CD4-positive, alpha-beta memory T cell (primary cell): Measurements from ENCODE around the gene RNF213. TPM values are rescaled to one million over a fixed set of nuclear protein-coding genes. Genes with fewer than 3 reads are reported as not detected.
"Not testable (repeated sequence)": the region's sequence is repeated elsewhere in the genome, so short reads cannot be mapped to it uniquely, and the experiment has no call there.

ENCODE experiments used
- CTCF ChIA-PET: fragments of 350-600 bp; sonication (Branson Sonifier 250); formaldehyde crosslinking; loops from one replicate; lab custom pipeline; 2021; ENCODE audit warnings: inconsistent platforms; ENCODE audit not compliant: partially characterized antibody; lab: Charles Lee
- POLR2A ChIA-PET: fragments of 350-600 bp; sonication (Branson Sonifier 250); formaldehyde crosslinking; loops from one replicate; lab custom pipeline; 2021; ENCODE audit not compliant: partially characterized antibody; lab: Charles Lee
- DNase-seq, 5 donors: peaks; one replicate each; pipeline versions ENCODE4 v3.0.0 to v3.0.0-alpha.2; 2020 to 2022; ENCODE audit warnings: mixed read lengths in 1 of 5
- H3K27ac ChIP-seq: one replicate; pipeline ENCODE4 v1.7.0; 2013; ENCODE audit warnings: low read depth, low read length
- H3K27me3 ChIP-seq: 2 replicates; pipeline ENCODE4 v1.7.0; 2013; ENCODE audit warnings: mild to moderate bottlenecking, low read length, moderate library complexity; ENCODE audit not compliant: insufficient read depth
- H3K36me3 ChIP-seq: 2 replicates; pipeline ENCODE4 v1.7.0; 2013; ENCODE audit warnings: mild to moderate bottlenecking, low read length, moderate library complexity; ENCODE audit not compliant: insufficient read depth
- H3K4me1 ChIP-seq: 2 replicates; pipeline ENCODE4 v1.7.0; 2013; ENCODE audit warnings: mild to moderate bottlenecking, low read length, moderate library complexity; ENCODE audit not compliant: insufficient read depth
- H3K4me3 ChIP-seq, 2 donors: one replicate each; pipeline ENCODE4 v1.7.0; 2013; ENCODE audit warnings: low read length in 2 of 2, mild to moderate bottlenecking in 1 of 2
- H3K9me3 ChIP-seq, 2 donors: one replicate each; pipeline ENCODE4 v1.7.0; 2013; ENCODE audit warnings: low read length in 2 of 2, control low read depth in 1 of 2; ENCODE audit not compliant: control insufficient read depth in 1 of 2
- H3K27ac Mint-ChIP-seq, 7 donors: one replicate each; pipeline ENCODE4 v1.8.0; 2020 to 2021; ENCODE audit warnings: mixed read lengths in 7 of 7, mild to moderate bottlenecking in 6 of 7, inconsistent platforms in 3 of 7, moderate library complexity in 3 of 7
- H3K27me3 Mint-ChIP-seq, 2 donors: one replicate each; pipeline ENCODE4 v1.8.0; 2020 to 2021; ENCODE audit warnings: mixed read lengths in 2 of 2
- H3K36me3 Mint-ChIP-seq, 2 donors: one replicate each; pipeline ENCODE4 v1.8.0; 2020 to 2021; ENCODE audit warnings: mixed read lengths in 2 of 2, inconsistent platforms in 1 of 2, mild to moderate bottlenecking in 1 of 2
- H3K4me1 Mint-ChIP-seq, 4 donors: one replicate each; pipeline ENCODE4 v1.8.0; 2020 to 2021; ENCODE audit warnings: mixed read lengths in 4 of 4, mild to moderate bottlenecking in 1 of 4
- H3K4me3 Mint-ChIP-seq, 8 donors: one replicate each; pipeline ENCODE4 v1.8.0; 2020 to 2021; ENCODE audit warnings: mixed read lengths in 8 of 8, mild to moderate bottlenecking in 7 of 8, moderate library complexity in 6 of 8, inconsistent platforms in 3 of 8
- H3K9me3 Mint-ChIP-seq, 8 donors: one replicate each; pipeline ENCODE4 v1.8.0; 2020 to 2021; ENCODE audit warnings: mixed read lengths in 8 of 8, mild to moderate bottlenecking in 5 of 8, inconsistent platforms in 3 of 8, moderate library complexity in 1 of 8
- intact Hi-C: fragments of 100-400 bp; cut with micrococcal nuclease; formaldehyde crosslinking; loops from one replicate; pipeline ENCODE4 v1.15.1; 2023
- polyA plus RNA-seq, 2 donors: library from polyadenylated mRNA; unstranded; fragments of 300-500 nt; fragmentation: Illumina TruSeq; gene quantifications; one replicate each; pipeline ENCODE4 v1.2.3, GENCODE V29; 2021
- total RNA-seq, 2 experiments: library from RNA; stranded (reverse); gene quantifications; one replicate each; pipeline ENCODE4 v1.2.3, GENCODE V29; 2021

Gene RNF213
- total and polyA plus RNA-seq, 4 experiments from 2014 or later = 11.2 to 399 (median 217) TPM

- POLR2A ChIA-PET = no interaction called here
- intact Hi-C loops = no loop called here
Observed at GRCh38 chr17:80232438-80232837, 28.2 kb upstream of the RNF213 start.

GRCh38 chr17:80233202-80233601 lies 27.4 kb upstream of the RNF213 start:
- Histone ChIP-seq H3K27me3 (no peaks in the 10 kb centered on the region), H3K36me3 (peaks cover 13% of the 10 kb centered on the region), H3K9me3 (peaks cover 0 to 7% of the 10 kb centered on the region in 2 donors), H3K27ac (no peak overlapping the region), H3K4me1 (no peaks in the 10 kb centered on the region), H3K4me3 (no peak overlapping the region)
- peaks cover 0 to 33% (median 17%) of the 10 kb centered on the region in 8 donors for H3K9me3 Mint-ChIP-seq
- ChIA-PET CTCF (no interaction called here), POLR2A (no interaction called here)
- H3K4me3 Mint-ChIP-seq = no peak overlapping the region
- H3K27ac Mint-ChIP-seq = peak overlapping the region in 2 of 7 donors; percentile 15 to 60
- intact Hi-C loops = no loop called here
- no peaks in the 10 kb centered on the region for H3K27me3 Mint-ChIP-seq
- DNase-seq = no peak
- H3K4me1 Mint-ChIP-seq = peaks cover 0 to 2% (median under 1%) of the 10 kb centered on the region in 4 donors
- peaks cover 53 to 65% of the 10 kb centered on the region in 2 donors for H3K36me3 Mint-ChIP-seq

More at GRCh38 chr17:80232438-80232837, 28.2 kb upstream of the RNF213 start:
- Histone ChIP-seq H3K27me3 (no peaks in the 10 kb centered on the region), H3K36me3 (peaks cover 6% of the 10 kb centered on the region), H3K27ac (no peak overlapping the region), H3K9me3 (peaks cover 0 to 7% of the 10 kb centered on the region in 2 donors), H3K4me3 (no peak overlapping the region), H3K4me1 (no peaks in the 10 kb centered on the region)
- CTCF ChIA-PET = interaction anchor here (0.9 to 1.4 kb wide), 2 partner anchors 37 to 131 kb away, joined by 3 to 4 read pairs; partner anchors contain the start of gene GAA
- Mint-ChIP-seq H3K27ac (peak overlapping the region in 2 of 7 donors; percentile 35 to 41), H3K36me3 (peaks cover 48 to 60% of the 10 kb centered on the region in 2 donors), H3K4me1 (peaks cover 0 to 2% (median under 1%) of the 10 kb centered on the region in 4 donors), H3K4me3 (peak overlapping the region in 1 of 8 donors; percentile 32), H3K9me3 (peaks cover 0 to 33% (median 17%) of the 10 kb centered on the region in 8 donors), H3K27me3 (no peaks in the 10 kb centered on the region)
- DNase-seq = no peak

DNA sequence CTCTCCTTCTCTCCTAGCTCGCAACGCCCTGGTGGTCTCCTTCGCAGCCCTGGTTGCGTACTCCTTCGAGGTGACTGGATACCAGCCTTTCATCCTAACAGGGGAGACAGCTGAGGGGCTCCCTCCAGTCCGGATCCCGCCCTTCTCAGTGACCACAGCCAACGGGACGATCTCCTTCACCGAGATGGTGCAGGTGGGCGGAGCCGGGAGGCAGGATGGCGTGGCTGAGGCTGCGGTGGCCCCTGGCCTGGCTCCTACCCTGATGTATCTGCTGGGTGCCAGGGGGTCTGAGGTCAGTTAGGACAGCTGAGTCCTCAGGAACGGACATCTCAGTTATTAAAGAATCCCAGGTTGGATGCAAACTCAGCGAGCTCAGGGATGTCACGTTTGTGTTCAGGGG lies 23.7 kb upstream of the RNF213 start:
- Histone ChIP-seq H3K4me3 (no peak overlapping the region), H3K36me3 (peaks cover 17% of the 10 kb centered on the region), H3K27me3 (no peaks in the 10 kb centered on the region), H3K9me3 (peaks cover 0 to 7% of the 10 kb centered on the region in 2 donors), H3K4me1 (no peaks in the 10 kb centered on the region), H3K27ac (no peak overlapping the region)
- H3K4me3 Mint-ChIP-seq = no peak overlapping the region
- CTCF ChIA-PET = no interaction called here
- DNase-seq = no peak
- H3K9me3 Mint-ChIP-seq = peaks cover 0 to 21% (median 15%) of the 10 kb centered on the region in 8 donors
- peaks cover 0 to 2% (median 0%) of the 10 kb centered on the region in 4 donors for H3K4me1 Mint-ChIP-seq
- intact Hi-C loops = no loop called here
- no peaks in the 10 kb centered on the region for H3K27me3 Mint-ChIP-seq
- no peak overlapping the region for H3K27ac Mint-ChIP-seq
- H3K36me3 Mint-ChIP-seq = peaks cover 49 to 57% of the 10 kb centered on the region in 2 donors
- POLR2A ChIA-PET = no interaction called here

DNA sequence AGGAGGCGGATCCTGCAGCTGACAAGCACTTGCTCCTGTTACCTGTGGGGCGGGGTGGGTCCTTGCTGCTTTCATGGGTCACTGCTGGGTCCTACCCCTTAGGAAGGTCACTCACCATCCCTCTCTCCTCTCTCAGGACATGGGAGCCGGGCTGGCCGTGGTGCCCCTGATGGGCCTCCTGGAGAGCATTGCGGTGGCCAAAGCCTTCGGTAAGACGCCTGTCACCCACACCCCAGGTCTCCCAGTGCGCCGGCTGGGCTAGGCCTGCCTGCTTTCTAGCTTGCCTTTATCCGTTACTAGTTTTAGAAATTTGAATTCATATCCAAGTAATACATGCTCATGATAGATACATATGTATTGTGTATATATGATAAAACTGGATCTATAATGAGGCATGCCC lies 23.3 kb upstream of the RNF213 start:
- POLR2A ChIA-PET = no interaction called here
- peaks cover 0 to 17% (median 12%) of the 10 kb centered on the region in 8 donors for H3K9me3 Mint-ChIP-seq
- H3K4me3 Mint-ChIP-seq = no peak overlapping the region
- no peak for DNase-seq
- H3K27ac Mint-ChIP-seq = no peak overlapping the region
- no peaks in the 10 kb centered on the region for H3K27me3 Mint-ChIP-seq
- Histone ChIP-seq H3K4me1 (no peaks in the 10 kb centered on the region), H3K27ac (no peak overlapping the region), H3K9me3 (peaks cover 0 to 4% of the 10 kb centered on the region in 2 donors), H3K27me3 (no peaks in the 10 kb centered on the region), H3K4me3 (no peak overlapping the region), H3K36me3 (peaks cover 20% of the 10 kb centered on the region)
- peaks cover 44 to 60% of the 10 kb centered on the region in 2 donors for H3K36me3 Mint-ChIP-seq
- intact Hi-C loops = no loop called here
- CTCF ChIA-PET = interaction anchor here (1.1 to 1.2 kb wide), 2 partner anchors 16 to 40 kb away, joined by 3 read pairs; no protein-coding TSS in a partner anchor
- peaks cover 0 to 2% (median 0%) of the 10 kb centered on the region in 4 donors for H3K4me1 Mint-ChIP-seq

- no peak overlapping the region for H3K4me3 Mint-ChIP-seq
- peaks cover 22 to 45% of the 10 kb centered on the region in 2 donors for H3K36me3 Mint-ChIP-seq
- intact Hi-C loops = no loop called here
- peaks cover 0 to 2% (median 0%) of the 10 kb centered on the region in 4 donors for H3K4me1 Mint-ChIP-seq
- H3K4me3 ChIP-seq = no peak overlapping the region
- no peak overlapping the region for H3K27ac ChIP-seq
- peak overlapping the region in 1 of 7 donors; percentile 21 for H3K27ac Mint-ChIP-seq
- H3K4me1 ChIP-seq = no peaks in the 10 kb centered on the region
- no peaks in the 10 kb centered on the region for H3K9me3 Mint-ChIP-seq
- ChIA-PET CTCF (no interaction called here), POLR2A (no interaction called here)
- peaks cover 14% of the 10 kb centered on the region for H3K36me3 ChIP-seq
- no peaks in the 10 kb centered on the region for H3K27me3 Mint-ChIP-seq
- no peak for DNase-seq
- H3K9me3 ChIP-seq = no peaks in the 10 kb centered on the region
- H3K27me3 ChIP-seq = no peaks in the 10 kb centered on the region
Observed at GRCh38 chr17:80242505-80242904, 18.1 kb upstream of the RNF213 start.

DNA sequence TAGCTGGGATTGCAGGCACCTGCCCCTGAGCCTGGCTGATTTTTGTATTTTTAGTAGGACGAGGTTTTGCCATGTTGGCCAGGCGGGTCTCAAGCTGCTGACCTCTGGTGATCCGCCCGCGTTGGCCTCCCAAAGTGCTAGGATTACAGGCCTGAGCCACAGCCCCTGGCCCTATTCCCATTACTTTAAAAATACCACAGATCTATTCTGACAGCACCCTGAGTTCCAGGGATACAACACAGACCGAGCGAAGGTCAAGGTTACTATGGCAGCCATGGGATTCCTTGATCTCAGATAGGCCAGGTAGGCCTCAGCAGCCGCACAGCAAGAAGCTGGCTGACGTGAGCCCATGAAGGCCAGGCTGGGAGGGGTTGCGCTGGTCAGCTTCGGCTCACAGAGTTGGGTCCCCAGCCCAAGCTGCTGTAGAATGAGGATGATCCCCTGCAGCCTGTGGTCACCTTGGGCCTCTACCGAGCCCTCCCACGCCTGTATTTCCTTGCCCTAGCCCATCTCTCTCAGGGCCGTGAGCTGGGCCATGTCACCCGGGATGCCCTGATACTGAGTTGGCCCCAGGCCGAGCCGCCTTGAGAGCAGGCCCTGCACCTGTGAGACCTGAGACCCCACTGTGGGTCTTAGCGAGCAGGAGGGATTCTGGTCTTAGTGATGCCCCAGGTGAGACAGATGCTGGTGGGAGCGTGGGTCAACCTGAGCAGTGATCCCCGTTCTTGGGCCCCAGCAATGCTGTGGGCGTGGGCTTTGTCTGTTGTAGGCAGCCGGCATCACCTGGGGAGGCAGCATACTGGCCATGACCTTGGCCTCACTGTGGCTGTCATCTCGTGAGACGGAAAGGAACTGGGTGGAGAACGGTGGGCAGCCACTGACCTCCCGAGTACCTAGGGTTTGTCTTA lies 16.9 kb upstream of the RNF213 start:
- no peak for DNase-seq
- Mint-ChIP-seq H3K9me3 (no peaks in the 10 kb centered on the region), H3K27me3 (no peaks in the 10 kb centered on the region), H3K4me3 (no peak overlapping the region), H3K27ac (no peak overlapping the region), H3K36me3 (peaks cover 13 to 37% of the 10 kb centered on the region in 2 donors), H3K4me1 (no peaks in the 10 kb centered on the region)
- ChIA-PET POLR2A (no interaction called here), CTCF (no interaction called here)
- Histone ChIP-seq H3K27ac (no peak overlapping the region), H3K27me3 (no peaks in the 10 kb centered on the region), H3K4me3 (no peak overlapping the region), H3K36me3 (peaks cover 3% of the 10 kb centered on the region), H3K4me1 (no peaks in the 10 kb centered on the region), H3K9me3 (no peaks in the 10 kb centered on the region)
- intact Hi-C loops = no loop called here

- H3K27ac Mint-ChIP-seq, CTCF ChIA-PET, H3K9me3 Mint-ChIP-seq, H3K27ac ChIP-seq, H3K27me3 Mint-ChIP-seq, H3K36me3 ChIP-seq, DNase-seq, H3K4me1 ChIP-seq, H3K9me3 ChIP-seq, POLR2A ChIA-PET, intact Hi-C loops, H3K4me3 ChIP-seq, H3K4me3 Mint-ChIP-seq, H3K4me1 Mint-ChIP-seq, H3K27me3 ChIP-seq: not testable (repeated sequence)
- peaks cover 13 to 37% of the 10 kb centered on the region in 2 donors for H3K36me3 Mint-ChIP-seq
Observed at GRCh38 chr17:80244448-80244847, 16.2 kb upstream of the RNF213 start.
